ENCODE measurements around the gene TOGARAM2.

Gene TOGARAM2

GRCh38 chr2:29041161-29041660 is 60.1 kb downstream of the TOGARAM2 start (continued):
- TF ChIP-seq POU6F1 (CRISPR knock-in tag; IDR thresholded peaks at IDR 0.05; ENCODE audit: borderline replicate concordance, low read depth): no peak

GRCh38 chr2:29042561-29043075 is 61.5 kb downstream of the TOGARAM2 start:
- peak; percentile 31; the same call in 2 of the 3 replicates for ATAC-seq

More at GRCh38 chr2:29042561-29043075, 61.5 kb downstream of the TOGARAM2 start:
- peak; percentile 97 for TF ChIP-seq PPARA (CRISPR knock-in tag; IDR thresholded peaks at IDR 0.05; ENCODE audit: borderline replicate concordance)
- no peak for TF ChIP-seq ZC3H10 (CRISPR knock-in tag; IDR thresholded peaks at IDR 0.05)
- TF ChIP-seq ZFP3 (CRISPR knock-in tag; IDR thresholded peaks at IDR 0.05): peak; percentile 57; the same call in 1 of the 2 replicates
- peak; percentile 44; the same call in 1 of the 2 replicates for TF ChIP-seq ZFP30 (CRISPR knock-in tag; IDR thresholded peaks at IDR 0.05)
- TF ChIP-seq TSHZ2 (CRISPR knock-in tag; IDR thresholded peaks at IDR 0.05): peak; percentile 98
- TF ChIP-seq BACH2 (CRISPR knock-in tag; IDR thresholded peaks at IDR 0.05; ENCODE audit: borderline replicate concordance): peak; percentile 97; the same call in 1 of the 2 replicates
- TF ChIP-seq CREB5 (CRISPR knock-in tag; IDR thresholded peaks at IDR 0.05; ENCODE audit: low read depth): 0 out of 2 replicates have a peak, but pooled peaks have one; percentile 42
- no peak for TF ChIP-seq CSRNP3 (CRISPR knock-in tag; IDR thresholded peaks at IDR 0.05)
- TF ChIP-seq PATZ1 (CRISPR knock-in tag; IDR thresholded peaks at IDR 0.05; ENCODE audit: borderline replicate concordance): no peak
- TF ChIP-seq SNAI2 (CRISPR knock-in tag; IDR thresholded peaks at IDR 0.05): peak; percentile 94
- no peak for TF ChIP-seq TOX (CRISPR knock-in tag; IDR thresholded peaks at IDR 0.05; ENCODE audit: borderline replicate concordance)
- peak; percentile 57; the same call in 1 of the 2 replicates for TF ChIP-seq ZNF8 (CRISPR knock-in tag; IDR thresholded peaks at IDR 0.05)
- TF ChIP-seq TCF4 (CRISPR knock-in tag; IDR thresholded peaks at IDR 0.05; ENCODE audit: borderline replicate concordance): no peak
- peak; percentile 77; the same call in 1 of the 2 replicates for TF ChIP-seq CSDC2 (CRISPR knock-in tag; IDR thresholded peaks at IDR 0.05)
- TF ChIP-seq RARB (CRISPR knock-in tag; IDR thresholded peaks at IDR 0.05): no peak
- peak; percentile 19; the same call in 1 of the 2 replicates for TF ChIP-seq ISL1 (CRISPR knock-in tag; IDR thresholded peaks at IDR 0.05)
- TF ChIP-seq OSR1 (CRISPR knock-in tag; IDR thresholded peaks at IDR 0.05): no peak
- TF ChIP-seq ARNTL (CRISPR knock-in tag; IDR thresholded peaks at IDR 0.05; ENCODE audit: borderline replicate concordance, low read depth): no peak
- peak; percentile 89 for TF ChIP-seq ESRRG (CRISPR knock-in tag; IDR thresholded peaks at IDR 0.05)
- TF ChIP-seq ZNF70 (CRISPR knock-in tag; IDR thresholded peaks at IDR 0.05): peak; percentile 47; the same call in 1 of the 2 replicates
- peak; percentile 86 for TF ChIP-seq ZNF565 (CRISPR knock-in tag; conservative IDR thresholded peaks at IDR 0.05; ENCODE audit: low read depth)
- TF ChIP-seq POU6F1 (CRISPR knock-in tag; IDR thresholded peaks at IDR 0.05; ENCODE audit: borderline replicate concordance, low read depth): no peak
- no peak for TF ChIP-seq GLIS3 (CRISPR knock-in tag; IDR thresholded peaks at IDR 0.05)
